ENCODE data around the gene DNAAF1. TPM values are rescaled to one million over a fixed set of nuclear protein-coding genes. Genes with fewer than 3 reads are reported as not detected.

The DNAAF1 gene
- total and polyA plus RNA-seq, 2 of the 8 experiments (the other 6 are each of a cell fraction or from before 2014, with no cell fraction given), result 0.09 to 0.15 TPM

- H4K91ac ChIP-seq (replicated peaks; ENCODE audit: insufficient read length, low read length), result no peak overlapping the region
- no peak overlapping the region for H3K27ac ChIP-seq (ENCODE audit: low read depth, low read length)
- peaks cover 0 to 5% of the 10 kb centered on the region in 2 experiments for H4K20me1 ChIP-seq (replicated peaks in 1 of 2; ENCODE audit: control insufficient read depth in 1 of 2, insufficient read depth in 2 of 2, low read length in 2 of 2)
- H3K4me3 ChIP-seq (ENCODE audit: extremely low read depth in 1 of 4, insufficient read depth in 2 of 4, low read depth in 3 of 4, low read length in 4 of 4), result no peak overlapping the region
- no peak overlapping the region for H3K4ac ChIP-seq (replicated peaks; ENCODE audit: insufficient read length, low read depth, low read length)
- no peak overlapping the region for H2AFZ ChIP-seq (ENCODE audit: low read length)
- no peak overlapping the region for H4K5ac ChIP-seq (ENCODE audit: insufficient read length, low read depth, low read length)
- no peak overlapping the region for H2BK120ac ChIP-seq (replicated peaks; ENCODE audit: low read depth, low read length)
- peaks cover 0 to 2% (median 0%) of the 10 kb centered on the region in 4 experiments; a peak in 1 of 7 replicates for H3K4me1 ChIP-seq (replicated peaks in 1 of 4; ENCODE audit: control insufficient read depth in 3 of 4, insufficient read depth in 4 of 4, low read length in 3 of 4)
- H3K14ac ChIP-seq (ENCODE audit: insufficient read length), result no peak overlapping the region
- no peak overlapping the region for H2BK5ac ChIP-seq (ENCODE audit: low read depth, low read length)
- H2BK20ac ChIP-seq (ENCODE audit: low read length), result no peak overlapping the region
- CTCF ChIA-PET (ENCODE audit: partially characterized antibody), result interaction anchor here (0.8 to 6.0 kb wide), 5 partner anchors 14 to 111 kb away, joined by 3 to 44 read pairs (median 4); no protein-coding TSS in a partner anchor
- no peak overlapping the region for H3K23ac ChIP-seq (ENCODE audit: insufficient read length)
- H3K79me1 ChIP-seq (ENCODE audit: low read depth, low read length), result peaks cover 4% of the 10 kb centered on the region
- peaks cover 2 to 17% (median 11%) of the 10 kb centered on the region in 4 experiments for H3K36me3 ChIP-seq (ENCODE audit: control insufficient read depth in 2 of 4, insufficient read depth in 4 of 4, low read length in 3 of 4)
- no peak overlapping the region for H3K56ac ChIP-seq (replicated peaks; ENCODE audit: insufficient read length, low read depth, low read length)
- peak overlapping the region; percentile 15; the same call in 1 of the 2 replicates for H4K8ac ChIP-seq (ENCODE audit: extremely low read depth, insufficient read depth, low read length)
- H2BK12ac ChIP-seq (ENCODE audit: low read depth, low read length), result no peak overlapping the region
- no peak for DNase-seq (ENCODE audit: low read depth in 1 of 2, low spot score in 2 of 2)
- H2BK15ac ChIP-seq (ENCODE audit: low read length), result no peak overlapping the region
- no peak overlapping the region for H3K9ac ChIP-seq (replicated peaks in 1 of 4; ENCODE audit: extremely low read depth in 1 of 4, low read depth in 3 of 4, low read length in 3 of 4)
- no peak overlapping the region for H2AK5ac ChIP-seq (ENCODE audit: low read depth, low read length)
- H3K9me3 ChIP-seq (ENCODE audit: insufficient read depth in 2 of 2, low read depth in 1 of 2, low read length in 1 of 2), result no peaks in the 10 kb centered on the region
- no peak for FAIRE-seq
- POLR2A ChIA-PET (ENCODE audit: partially characterized antibody), result interaction anchor here (1.1 to 4.6 kb wide), 3 partner anchors 12 to 30 kb away, joined by 3 to 19 read pairs (median 5); no protein-coding TSS in a partner anchor
- H3K27me3 ChIP-seq (replicated peaks in 1 of 4; ENCODE audit: control insufficient read depth in 3 of 4, extremely low read depth in 1 of 4, insufficient read depth in 3 of 4, low read length in 3 of 4), result no peaks in the 10 kb centered on the region
- TF ChIP-seq EZH2 (IDR thresholded peaks at IDR 0.05; ENCODE audit: low read depth, low read length, severe bottlenecking) (no peak), CREB1 (IDR thresholded peaks at IDR 0.05) (no peak), E2F6 (IDR thresholded peaks at IDR 0.05) (no peak), NANOG (IDR thresholded peaks at IDR 0.05; ENCODE audit: insufficient read depth, low read depth, low read length, poor library complexity, severe bottlenecking) (no peak), RBBP5 (IDR thresholded peaks at IDR 0.05; ENCODE audit: borderline replicate concordance, low read depth, low read length) (no peak)
- H3K79me2 ChIP-seq (ENCODE audit: control insufficient read depth in 1 of 2, insufficient read depth in 2 of 2, low read length in 2 of 2), result peaks cover 0 to 19% of the 10 kb centered on the region in 2 experiments; a peak in 3 of 4 replicates
- no peak overlapping the region for H3K18ac ChIP-seq (ENCODE audit: extremely low read depth, low read length)
- no peak overlapping the region for H3K4me2 ChIP-seq (ENCODE audit: insufficient read depth in 1 of 2, low read depth in 2 of 2, low read length in 2 of 2)
- 85% methylated on average over 13 of the region's 13 CpGs; no CpG with 5 or more reads in 1 of the 2 experiments for WGBS, 2 experiments (ENCODE audit: extremely low coverage in 1 of 2, insufficient coverage in 1 of 2, insufficient read length in 1 of 2, insufficient replicate concordance in 2 of 2, low coverage in 1 of 2, low lambda C conversion rate in 2 of 2, missing lambda C conversion rate in 1 of 2)
- H3K23me2 ChIP-seq (ENCODE audit: low read depth, low read length), result peaks cover 6% of the 10 kb centered on the region
Observed at GRCh38 chr16:84119368-84119767, 25.7 kb upstream of the DNAAF1 start.

All from H1 (cell line).